ENCODE data around the gene PSME3. TPM values are rescaled to one million over a fixed set of nuclear protein-coding genes. Genes with fewer than 3 reads are reported as not detected.

Gene PSME3
- total and polyA plus RNA-seq, 4 donors: 25.0 to 55.3 (median 39.8) TPM

DNA sequence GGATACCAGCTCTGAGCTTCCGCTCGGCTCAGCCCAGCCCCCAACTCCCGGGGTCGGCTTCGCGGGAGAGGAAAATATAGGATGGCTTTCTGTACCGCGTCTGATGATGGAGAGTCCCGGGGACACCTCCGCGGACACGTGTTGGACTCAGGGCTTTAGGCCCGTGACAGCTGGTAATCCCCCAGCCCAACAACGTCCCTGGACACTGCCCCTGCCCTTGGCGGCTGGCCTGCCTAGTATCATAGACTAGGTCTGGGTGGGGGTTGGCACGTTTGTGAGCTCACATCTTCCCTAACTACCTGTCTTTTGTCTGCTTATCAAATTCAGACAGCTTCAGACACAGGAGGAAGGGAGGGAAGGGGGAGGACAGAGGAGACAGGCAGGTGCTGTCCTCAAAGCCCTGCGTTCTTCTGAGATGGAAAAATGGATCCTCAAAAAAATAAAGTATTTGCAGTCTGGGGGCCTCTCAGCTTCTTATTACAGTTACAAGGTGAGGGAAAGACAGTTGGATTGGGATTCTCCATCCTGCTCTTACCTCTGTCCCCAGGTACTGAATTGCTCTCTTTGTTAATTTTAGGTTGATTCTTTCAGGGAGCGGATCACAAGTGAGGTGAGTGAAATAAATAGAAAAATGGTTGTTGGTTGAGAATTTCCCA is 698 bp downstream of the PSME3 start:
- H3K9me3 ChIP-seq (ENCODE audit: control insufficient read depth in 4 of 4, low read length in 3 of 4): no peaks in the 10 kb centered on the region
- no peak for DNase-seq (ENCODE audit: low spot score)
- H3K4me3 ChIP-seq (ENCODE audit: low read depth in 1 of 3, low read length in 3 of 3): peak overlapping the region; percentile 76 to 98 (median 94)
- H3K9ac ChIP-seq (ENCODE audit: low read depth in 1 of 2, low read length in 2 of 2): peak overlapping the region; percentile 94 to 98
- H3K27me3 ChIP-seq (ENCODE audit: control insufficient read depth in 4 of 4, insufficient read depth in 4 of 4, low read length in 3 of 4): no peaks in the 10 kb centered on the region
- 8% methylated on average over 18 of the region's 18 CpGs for WGBS
- H3K4me1 ChIP-seq (ENCODE audit: control insufficient read depth in 4 of 4, insufficient read depth in 4 of 4, low read length in 3 of 4): peaks cover 2 to 32% (median 24%) of the 10 kb centered on the region in 4 donors
- H3K27ac ChIP-seq (ENCODE audit: low read depth in 1 of 2, low read length in 2 of 2): peak overlapping the region; percentile 87 to 95
- TF ChIP-seq, protein P1, sequence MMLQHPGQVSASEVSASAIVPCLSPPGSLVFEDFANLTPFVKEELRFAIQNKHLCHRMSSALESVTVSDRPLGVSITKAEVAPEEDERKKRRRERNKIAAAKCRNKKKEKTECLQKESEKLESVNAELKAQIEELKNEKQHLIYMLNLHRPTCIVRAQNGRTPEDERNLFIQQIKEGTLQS (IDR thresholded peaks at IDR 0.05): no peak
- TF ChIP-seq YY1 (IDR thresholded peaks at IDR 0.05) (no peak), NR2F2 (IDR thresholded peaks at IDR 0.05) (no peak), HNF4A (conservative IDR thresholded peaks at IDR 0.05) (no peak), JUND (IDR thresholded peaks at IDR 0.05) (no peak), FOXA2 (IDR thresholded peaks at IDR 0.05) (no peak), GABPA (IDR thresholded peaks at IDR 0.05 in 1 of 2, conservative IDR thresholded peaks at IDR 0.05 in 1 of 2) (no peak), SP1 (IDR thresholded peaks at IDR 0.05) (no peak), EGR1 (IDR thresholded peaks at IDR 0.05; ENCODE audit: low read depth in 2 of 2) (no peak)
- TF ChIP-seq, protein P2, sequence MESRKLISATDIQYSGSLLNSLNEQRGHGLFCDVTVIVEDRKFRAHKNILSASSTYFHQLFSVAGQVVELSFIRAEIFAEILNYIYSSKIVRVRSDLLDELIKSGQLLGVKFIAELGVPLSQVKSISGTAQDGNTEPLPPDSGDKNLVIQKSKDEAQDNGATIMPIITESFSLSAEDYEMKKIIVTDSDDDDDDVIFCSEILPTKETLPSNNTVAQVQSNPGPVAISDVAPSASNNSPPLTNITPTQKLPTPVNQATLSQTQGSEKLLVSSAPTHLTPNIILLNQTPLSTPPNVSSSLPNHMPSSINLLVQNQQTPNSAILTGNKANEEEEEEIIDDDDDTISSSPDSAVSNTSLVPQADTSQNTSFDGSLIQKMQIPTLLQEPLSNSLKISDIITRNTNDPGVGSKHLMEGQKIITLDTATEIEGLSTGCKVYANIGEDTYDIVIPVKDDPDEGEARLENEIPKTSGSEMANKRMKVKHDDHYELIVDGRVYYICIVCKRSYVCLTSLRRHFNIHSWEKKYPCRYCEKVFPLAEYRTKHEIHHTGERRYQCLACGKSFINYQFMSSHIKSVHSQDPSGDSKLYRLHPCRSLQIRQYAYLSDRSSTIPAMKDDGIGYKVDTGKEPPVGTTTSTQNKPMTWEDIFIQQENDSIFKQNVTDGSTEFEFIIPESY (IDR thresholded peaks at IDR 0.05): no peak
- TF ChIP-seq, protein P3, sequence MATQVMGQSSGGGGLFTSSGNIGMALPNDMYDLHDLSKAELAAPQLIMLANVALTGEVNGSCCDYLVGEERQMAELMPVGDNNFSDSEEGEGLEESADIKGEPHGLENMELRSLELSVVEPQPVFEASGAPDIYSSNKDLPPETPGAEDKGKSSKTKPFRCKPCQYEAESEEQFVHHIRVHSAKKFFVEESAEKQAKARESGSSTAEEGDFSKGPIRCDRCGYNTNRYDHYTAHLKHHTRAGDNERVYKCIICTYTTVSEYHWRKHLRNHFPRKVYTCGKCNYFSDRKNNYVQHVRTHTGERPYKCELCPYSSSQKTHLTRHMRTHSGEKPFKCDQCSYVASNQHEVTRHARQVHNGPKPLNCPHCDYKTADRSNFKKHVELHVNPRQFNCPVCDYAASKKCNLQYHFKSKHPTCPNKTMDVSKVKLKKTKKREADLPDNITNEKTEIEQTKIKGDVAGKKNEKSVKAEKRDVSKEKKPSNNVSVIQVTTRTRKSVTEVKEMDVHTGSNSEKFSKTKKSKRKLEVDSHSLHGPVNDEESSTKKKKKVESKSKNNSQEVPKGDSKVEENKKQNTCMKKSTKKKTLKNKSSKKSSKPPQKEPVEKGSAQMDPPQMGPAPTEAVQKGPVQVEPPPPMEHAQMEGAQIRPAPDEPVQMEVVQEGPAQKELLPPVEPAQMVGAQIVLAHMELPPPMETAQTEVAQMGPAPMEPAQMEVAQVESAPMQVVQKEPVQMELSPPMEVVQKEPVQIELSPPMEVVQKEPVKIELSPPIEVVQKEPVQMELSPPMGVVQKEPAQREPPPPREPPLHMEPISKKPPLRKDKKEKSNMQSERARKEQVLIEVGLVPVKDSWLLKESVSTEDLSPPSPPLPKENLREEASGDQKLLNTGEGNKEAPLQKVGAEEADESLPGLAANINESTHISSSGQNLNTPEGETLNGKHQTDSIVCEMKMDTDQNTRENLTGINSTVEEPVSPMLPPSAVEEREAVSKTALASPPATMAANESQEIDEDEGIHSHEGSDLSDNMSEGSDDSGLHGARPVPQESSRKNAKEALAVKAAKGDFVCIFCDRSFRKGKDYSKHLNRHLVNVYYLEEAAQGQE (IDR thresholded peaks at IDR 0.05): no peak
- H3K36me3 ChIP-seq (ENCODE audit: control insufficient read depth in 4 of 4, insufficient read depth in 3 of 4, low read depth in 1 of 4, low read length in 3 of 4): peaks cover 7 to 23% (median 16%) of the 10 kb centered on the region in 4 donors

DNA sequence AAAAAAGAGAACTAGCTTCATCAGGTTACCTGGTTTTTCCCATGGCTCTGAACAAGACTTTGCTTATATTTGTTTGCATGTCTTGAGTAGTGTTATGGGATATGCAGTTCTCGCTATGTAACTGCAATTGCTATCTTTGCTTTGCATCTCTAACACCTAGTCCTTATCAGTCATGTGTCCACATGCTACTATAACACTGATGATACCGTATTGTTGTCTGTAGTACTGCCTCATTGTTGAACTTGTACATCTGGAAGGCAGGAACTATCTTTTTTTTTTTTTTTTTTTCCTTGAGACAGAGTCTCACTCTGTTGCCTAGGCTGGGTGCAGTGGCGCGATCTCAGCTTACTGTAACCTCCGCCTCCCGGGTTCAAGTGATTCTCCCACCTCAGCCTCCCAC is 2.5 kb downstream of the PSME3 start:
- H3K9me3 ChIP-seq (ENCODE audit: control insufficient read depth in 4 of 4, low read length in 3 of 4): no peaks in the 10 kb centered on the region
- H3K9ac ChIP-seq (ENCODE audit: low read depth in 1 of 2, low read length in 2 of 2): no peak overlapping the region
- no peaks in the 10 kb centered on the region for H3K27me3 ChIP-seq (ENCODE audit: control insufficient read depth in 4 of 4, insufficient read depth in 4 of 4, low read length in 3 of 4)
- peaks cover 2 to 32% (median 24%) of the 10 kb centered on the region in 4 donors for H3K4me1 ChIP-seq (ENCODE audit: control insufficient read depth in 4 of 4, insufficient read depth in 4 of 4, low read length in 3 of 4)
- H3K27ac ChIP-seq (ENCODE audit: low read depth in 1 of 2, low read length in 2 of 2): no peak overlapping the region
- no peak for DNase-seq (ENCODE audit: low spot score)
- H3K36me3 ChIP-seq (ENCODE audit: control insufficient read depth in 4 of 4, insufficient read depth in 3 of 4, low read depth in 1 of 4, low read length in 3 of 4): peaks cover 13 to 34% (median 27%) of the 10 kb centered on the region in 4 donors
- 95% methylated on average over 6 of the region's 6 CpGs for WGBS
- no peak overlapping the region for H3K4me3 ChIP-seq (ENCODE audit: low read depth in 1 of 3, low read length in 3 of 3)
- TF ChIP-seq YY1 (IDR thresholded peaks at IDR 0.05) (no peak), FOXA1 (IDR thresholded peaks at IDR 0.05) (no peak), HNF4A (conservative IDR thresholded peaks at IDR 0.05) (no peak), SP1 (IDR thresholded peaks at IDR 0.05) (no peak), FOXA2 (IDR thresholded peaks at IDR 0.05) (no peak), HNF4G (IDR thresholded peaks at IDR 0.05) (no peak), TAF1 (conservative IDR thresholded peaks at IDR 0.05) (no peak), RXRA (IDR thresholded peaks at IDR 0.05) (no peak), NR2F2 (IDR thresholded peaks at IDR 0.05) (no peak), EGR1 (IDR thresholded peaks at IDR 0.05; ENCODE audit: low read depth in 2 of 2) (no peak), GABPA (IDR thresholded peaks at IDR 0.05 in 1 of 2, conservative IDR thresholded peaks at IDR 0.05 in 1 of 2) (no peak)
- TF ChIP-seq, protein P3 (IDR thresholded peaks at IDR 0.05): no peak
- TF ChIP-seq, protein P1 (IDR thresholded peaks at IDR 0.05): no peak
- TF ChIP-seq, protein P4, sequence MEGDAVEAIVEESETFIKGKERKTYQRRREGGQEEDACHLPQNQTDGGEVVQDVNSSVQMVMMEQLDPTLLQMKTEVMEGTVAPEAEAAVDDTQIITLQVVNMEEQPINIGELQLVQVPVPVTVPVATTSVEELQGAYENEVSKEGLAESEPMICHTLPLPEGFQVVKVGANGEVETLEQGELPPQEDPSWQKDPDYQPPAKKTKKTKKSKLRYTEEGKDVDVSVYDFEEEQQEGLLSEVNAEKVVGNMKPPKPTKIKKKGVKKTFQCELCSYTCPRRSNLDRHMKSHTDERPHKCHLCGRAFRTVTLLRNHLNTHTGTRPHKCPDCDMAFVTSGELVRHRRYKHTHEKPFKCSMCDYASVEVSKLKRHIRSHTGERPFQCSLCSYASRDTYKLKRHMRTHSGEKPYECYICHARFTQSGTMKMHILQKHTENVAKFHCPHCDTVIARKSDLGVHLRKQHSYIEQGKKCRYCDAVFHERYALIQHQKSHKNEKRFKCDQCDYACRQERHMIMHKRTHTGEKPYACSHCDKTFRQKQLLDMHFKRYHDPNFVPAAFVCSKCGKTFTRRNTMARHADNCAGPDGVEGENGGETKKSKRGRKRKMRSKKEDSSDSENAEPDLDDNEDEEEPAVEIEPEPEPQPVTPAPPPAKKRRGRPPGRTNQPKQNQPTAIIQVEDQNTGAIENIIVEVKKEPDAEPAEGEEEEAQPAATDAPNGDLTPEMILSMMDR (IDR thresholded peaks at IDR 0.05; ENCODE audit: low read depth, low read length, missing input control): no peak
- TF ChIP-seq, protein P2 (IDR thresholded peaks at IDR 0.05): no peak

Data from liver (tissue), 9 donors.